HCT116 (cell line): ENCODE data around the gene SEMA7A.

Source experiments
- EZH2 ChIP-seq: fragments of 200-600 bp; sonication (generic); IDR thresholded peaks from 2 replicates; pipeline ENCODE4 v1.6.1; 2017; ENCODE audit warnings: antibody characterized with exemption, mixed run types
- SP1 ChIP-seq: IDR thresholded peaks from 2 replicates; pipeline ENCODE4 v1.6.1; 2012; ENCODE audit warnings: low read depth
- TCF7L2 ChIP-seq: IDR thresholded peaks from 2 replicates; pipeline ENCODE4 v1.7.0; 2011; ENCODE audit warnings: borderline replicate concordance, inconsistent platforms; ENCODE audit not compliant: insufficient read depth, insufficient read length; ENCODE audit errors: extremely low read depth
- ZBTB33 ChIP-seq: IDR thresholded peaks from 2 replicates; pipeline ENCODE4 v1.6.1; 2011; ENCODE audit warnings: mild to moderate bottlenecking, low read length, moderate library complexity; ENCODE audit not compliant: insufficient replicate concordance; ENCODE audit errors: extremely low read depth
- TF ChIP-seq, protein P1 (sequence below), 3 experiments: fragments of 200-600 bp in 1 of 3; sonication (generic) in 1 of 3; IDR thresholded peaks in 2 of 3; conservative IDR thresholded peaks in 1 of 3; 2 replicates each; pipeline ENCODE4 v1.5.1; 2012 to 2017; ENCODE audit warnings: low read depth in 2 of 3, low read length in 2 of 3, antibody characterized with exemption in 1 of 3, borderline replicate concordance in 1 of 3, control low read depth in 1 of 3, mild to moderate bottlenecking in 1 of 3, mixed read lengths in 1 of 3, mixed run types in 1 of 3, moderate library complexity in 1 of 3; ENCODE audit not compliant: insufficient read depth in 1 of 3

GRCh38 chr15:74403588-74403919 lies 30.2 kb downstream of the SEMA7A start:
- TF ChIP-seq SP1 = no peak
- no peak for TF ChIP-seq ZBTB33
- TF ChIP-seq, protein P1, sequence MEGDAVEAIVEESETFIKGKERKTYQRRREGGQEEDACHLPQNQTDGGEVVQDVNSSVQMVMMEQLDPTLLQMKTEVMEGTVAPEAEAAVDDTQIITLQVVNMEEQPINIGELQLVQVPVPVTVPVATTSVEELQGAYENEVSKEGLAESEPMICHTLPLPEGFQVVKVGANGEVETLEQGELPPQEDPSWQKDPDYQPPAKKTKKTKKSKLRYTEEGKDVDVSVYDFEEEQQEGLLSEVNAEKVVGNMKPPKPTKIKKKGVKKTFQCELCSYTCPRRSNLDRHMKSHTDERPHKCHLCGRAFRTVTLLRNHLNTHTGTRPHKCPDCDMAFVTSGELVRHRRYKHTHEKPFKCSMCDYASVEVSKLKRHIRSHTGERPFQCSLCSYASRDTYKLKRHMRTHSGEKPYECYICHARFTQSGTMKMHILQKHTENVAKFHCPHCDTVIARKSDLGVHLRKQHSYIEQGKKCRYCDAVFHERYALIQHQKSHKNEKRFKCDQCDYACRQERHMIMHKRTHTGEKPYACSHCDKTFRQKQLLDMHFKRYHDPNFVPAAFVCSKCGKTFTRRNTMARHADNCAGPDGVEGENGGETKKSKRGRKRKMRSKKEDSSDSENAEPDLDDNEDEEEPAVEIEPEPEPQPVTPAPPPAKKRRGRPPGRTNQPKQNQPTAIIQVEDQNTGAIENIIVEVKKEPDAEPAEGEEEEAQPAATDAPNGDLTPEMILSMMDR (IDR thresholded peaks at IDR 0.05 in 2 of 3, conservative IDR thresholded peaks at IDR 0.05 in 1 of 3; ENCODE audit: borderline replicate concordance in 1 of 3, insufficient read depth in 1 of 3, low read depth in 2 of 3, low read length in 2 of 3) = no peak
- no peak for TF ChIP-seq EZH2
- no peak for TF ChIP-seq TCF7L2
